ENCODE measurements around the gene FGFRL1. TPM values are rescaled to one million over a fixed set of nuclear protein-coding genes. Genes with fewer than 3 reads are reported as not detected.

The FGFRL1 gene
- total and polyA plus RNA-seq, 2 donors (not counting 1 experiment from before 2014, with no cell fraction given) = 6.1 to 10.0 TPM

DNA sequence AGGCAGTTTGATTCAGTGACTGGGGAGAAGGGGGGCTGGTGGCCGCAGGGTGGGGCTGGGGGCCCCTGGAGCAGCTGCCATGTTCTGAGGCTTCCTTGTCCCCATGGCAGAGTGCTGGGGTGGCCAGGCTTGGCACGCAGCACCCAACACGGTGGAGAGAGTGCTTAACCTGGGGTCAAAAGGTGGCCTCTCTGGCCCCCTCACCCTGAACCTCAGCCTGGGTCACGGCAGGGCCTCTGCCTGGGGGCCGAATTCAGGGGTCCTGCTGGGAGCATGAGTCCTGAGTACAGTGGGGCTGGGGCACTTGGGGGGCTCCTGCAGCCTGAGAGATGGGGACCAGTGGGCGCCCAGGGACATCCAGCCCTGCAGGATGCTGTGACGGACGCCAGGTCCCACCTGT is 19.9 kb downstream of the FGFRL1 start:
- Histone ChIP-seq H3K9ac (ENCODE audit: insufficient read depth, low read length) (no peak overlapping the region), H4K20me1 (ENCODE audit: control insufficient read depth, extremely low read depth, insufficient read depth, low read length) (no peaks in the 10 kb centered on the region), H3K9me3 (ENCODE audit: control insufficient read depth, insufficient read depth, low read depth, low read length) (no peaks in the 10 kb centered on the region), H3K27ac (ENCODE audit: insufficient read depth, low read length) (no peak overlapping the region), H3K4me1 (ENCODE audit: control insufficient read depth, extremely low read depth, insufficient read depth, low read length) (peaks cover 2% of the 10 kb centered on the region), H2AFZ (ENCODE audit: low read length) (no peak overlapping the region), H3K4me3 (replicated peaks in 1 of 4; ENCODE audit: control extremely low read depth in 1 of 4, insufficient read depth in 1 of 4, low read depth in 3 of 4, low read length in 4 of 4) (no peak overlapping the region), H3K79me2 (ENCODE audit: control insufficient read depth, insufficient read depth, low read length) (no peaks in the 10 kb centered on the region), H3K4me2 (ENCODE audit: extremely low read depth, insufficient read depth, low read length) (no peak overlapping the region), H3K36me3 (ENCODE audit: control insufficient read depth, insufficient read depth, low read length) (no peaks in the 10 kb centered on the region), H3K27me3 (ENCODE audit: control insufficient read depth, insufficient read depth, low read length) (no peaks in the 10 kb centered on the region)
- DNase-seq (ENCODE audit: low read depth in 2 of 2) = no peak
- no peak for TF ChIP-seq EZH2 (IDR thresholded peaks at IDR 0.05; ENCODE audit: low read length, missing control alignments)
- TF ChIP-seq, protein P1, sequence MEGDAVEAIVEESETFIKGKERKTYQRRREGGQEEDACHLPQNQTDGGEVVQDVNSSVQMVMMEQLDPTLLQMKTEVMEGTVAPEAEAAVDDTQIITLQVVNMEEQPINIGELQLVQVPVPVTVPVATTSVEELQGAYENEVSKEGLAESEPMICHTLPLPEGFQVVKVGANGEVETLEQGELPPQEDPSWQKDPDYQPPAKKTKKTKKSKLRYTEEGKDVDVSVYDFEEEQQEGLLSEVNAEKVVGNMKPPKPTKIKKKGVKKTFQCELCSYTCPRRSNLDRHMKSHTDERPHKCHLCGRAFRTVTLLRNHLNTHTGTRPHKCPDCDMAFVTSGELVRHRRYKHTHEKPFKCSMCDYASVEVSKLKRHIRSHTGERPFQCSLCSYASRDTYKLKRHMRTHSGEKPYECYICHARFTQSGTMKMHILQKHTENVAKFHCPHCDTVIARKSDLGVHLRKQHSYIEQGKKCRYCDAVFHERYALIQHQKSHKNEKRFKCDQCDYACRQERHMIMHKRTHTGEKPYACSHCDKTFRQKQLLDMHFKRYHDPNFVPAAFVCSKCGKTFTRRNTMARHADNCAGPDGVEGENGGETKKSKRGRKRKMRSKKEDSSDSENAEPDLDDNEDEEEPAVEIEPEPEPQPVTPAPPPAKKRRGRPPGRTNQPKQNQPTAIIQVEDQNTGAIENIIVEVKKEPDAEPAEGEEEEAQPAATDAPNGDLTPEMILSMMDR (conservative IDR thresholded peaks at IDR 0.05 in 1 of 2, IDR thresholded peaks at IDR 0.05 in 1 of 2; ENCODE audit: low read depth in 1 of 2, low read length in 2 of 2) = no peak

DNA sequence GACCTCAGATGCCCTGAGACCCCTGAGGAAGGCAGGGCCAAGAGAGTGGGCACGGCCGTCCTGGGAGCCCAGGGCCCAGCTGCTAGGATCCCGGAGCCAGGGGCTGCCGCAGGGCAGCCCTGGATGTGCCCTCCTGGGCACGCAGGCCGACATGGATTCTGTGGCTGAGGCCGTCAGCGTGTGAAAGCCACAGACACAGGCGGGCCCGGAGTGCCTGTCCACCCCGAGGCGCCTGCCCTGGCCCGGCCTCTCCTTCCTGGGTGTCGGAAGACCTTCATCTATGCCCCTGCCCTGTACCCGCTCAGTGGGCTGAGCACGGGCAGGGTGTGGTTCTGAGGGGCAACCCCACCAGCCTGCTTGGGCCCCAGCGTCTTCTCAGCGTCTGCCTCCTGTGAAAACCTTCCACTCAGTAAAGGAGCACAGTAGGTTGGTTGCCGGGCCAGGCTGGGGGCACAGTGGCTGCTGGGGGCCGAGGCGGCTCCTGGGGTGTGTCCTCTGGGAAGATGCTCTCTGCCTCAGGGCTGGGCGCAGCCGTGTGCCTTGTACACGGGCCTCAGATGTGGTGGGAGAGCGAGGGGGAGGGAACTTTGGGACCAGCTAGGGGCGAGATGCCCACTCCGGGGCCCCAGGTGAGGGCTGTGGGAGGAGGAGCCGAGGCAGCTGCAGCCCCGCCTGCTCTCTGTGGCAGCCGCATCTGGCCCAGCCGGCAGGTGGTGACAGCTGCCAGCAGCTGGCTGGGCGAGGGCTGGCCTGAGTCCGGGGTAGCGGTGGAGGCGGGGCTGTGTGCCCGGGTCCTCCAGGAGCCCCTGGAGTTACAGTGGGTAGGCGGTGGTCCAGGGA is 20.8 kb downstream of the FGFRL1 start:
- Histone ChIP-seq H3K4me3 (replicated peaks in 1 of 4; ENCODE audit: control extremely low read depth in 1 of 4, insufficient read depth in 1 of 4, low read depth in 3 of 4, low read length in 4 of 4) (no peak overlapping the region), H3K27me3 (ENCODE audit: control insufficient read depth, insufficient read depth, low read length) (no peaks in the 10 kb centered on the region), H3K36me3 (ENCODE audit: control insufficient read depth, insufficient read depth, low read length) (no peaks in the 10 kb centered on the region), H3K9ac (ENCODE audit: insufficient read depth, low read length) (no peak overlapping the region), H3K4me2 (ENCODE audit: extremely low read depth, insufficient read depth, low read length) (no peak overlapping the region), H2AFZ (ENCODE audit: low read length) (no peak overlapping the region), H3K27ac (ENCODE audit: insufficient read depth, low read length) (no peak overlapping the region), H3K79me2 (ENCODE audit: control insufficient read depth, insufficient read depth, low read length) (no peaks in the 10 kb centered on the region), H3K4me1 (ENCODE audit: control insufficient read depth, extremely low read depth, insufficient read depth, low read length) (peaks cover 2% of the 10 kb centered on the region), H3K9me3 (ENCODE audit: control insufficient read depth, insufficient read depth, low read depth, low read length) (no peaks in the 10 kb centered on the region), H4K20me1 (ENCODE audit: control insufficient read depth, extremely low read depth, insufficient read depth, low read length) (no peaks in the 10 kb centered on the region)
- no peak for DNase-seq (ENCODE audit: low read depth in 2 of 2)
- TF ChIP-seq EZH2 (IDR thresholded peaks at IDR 0.05; ENCODE audit: low read length, missing control alignments) = no peak
- TF ChIP-seq, protein P1 (conservative IDR thresholded peaks at IDR 0.05 in 1 of 2, IDR thresholded peaks at IDR 0.05 in 1 of 2; ENCODE audit: low read depth in 1 of 2, low read length in 2 of 2) = no peak

DNA sequence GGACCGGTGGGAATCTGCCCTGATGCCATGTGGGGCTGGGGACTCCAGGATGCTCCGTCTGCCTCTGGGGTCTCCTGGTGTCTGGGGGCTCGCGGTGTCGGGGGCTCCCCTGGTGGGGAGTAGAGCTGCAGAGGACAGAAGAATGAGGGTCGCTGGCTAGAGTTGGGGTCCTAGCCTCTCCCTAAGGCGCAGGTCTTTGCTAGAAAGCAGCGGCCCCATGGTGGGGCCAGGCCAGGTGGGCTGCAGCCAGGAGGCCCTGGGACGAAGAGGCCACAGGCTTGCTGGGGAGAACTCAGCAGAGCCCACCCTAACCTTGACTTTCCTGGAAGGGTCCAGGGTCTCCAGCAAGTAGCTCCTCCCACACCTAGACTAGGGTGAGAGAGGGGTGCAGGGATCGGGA is 21.4 kb downstream of the FGFRL1 start:
- H4K20me1 ChIP-seq (ENCODE audit: control insufficient read depth, extremely low read depth, insufficient read depth, low read length) = no peaks in the 10 kb centered on the region
- H3K4me3 ChIP-seq (replicated peaks in 1 of 4; ENCODE audit: control extremely low read depth in 1 of 4, insufficient read depth in 1 of 4, low read depth in 3 of 4, low read length in 4 of 4) = no peak overlapping the region
- no peaks in the 10 kb centered on the region for H3K9me3 ChIP-seq (ENCODE audit: control insufficient read depth, insufficient read depth, low read depth, low read length)
- H3K4me1 ChIP-seq (ENCODE audit: control insufficient read depth, extremely low read depth, insufficient read depth, low read length) = peaks cover 2% of the 10 kb centered on the region
- no peak overlapping the region for H3K9ac ChIP-seq (ENCODE audit: insufficient read depth, low read length)
- H2AFZ ChIP-seq (ENCODE audit: low read length) = no peak overlapping the region
- H3K27ac ChIP-seq (ENCODE audit: insufficient read depth, low read length) = no peak overlapping the region
- H3K36me3 ChIP-seq (ENCODE audit: control insufficient read depth, insufficient read depth, low read length) = no peaks in the 10 kb centered on the region
- no peak overlapping the region for H3K4me2 ChIP-seq (ENCODE audit: extremely low read depth, insufficient read depth, low read length)
- H3K27me3 ChIP-seq (ENCODE audit: control insufficient read depth, insufficient read depth, low read length) = no peaks in the 10 kb centered on the region
- no peaks in the 10 kb centered on the region for H3K79me2 ChIP-seq (ENCODE audit: control insufficient read depth, insufficient read depth, low read length)
- no peak for DNase-seq (ENCODE audit: low read depth in 2 of 2)
- TF ChIP-seq, protein P1 (conservative IDR thresholded peaks at IDR 0.05 in 1 of 2, IDR thresholded peaks at IDR 0.05 in 1 of 2; ENCODE audit: low read depth in 1 of 2, low read length in 2 of 2) = no peak
- TF ChIP-seq EZH2 (IDR thresholded peaks at IDR 0.05; ENCODE audit: low read length, missing control alignments) = no peak

Data from fibroblast of lung (primary cell).